Stomach (tissue), 9 donors: ENCODE data around the gene MOB2. TPM values are rescaled to one million over a fixed set of nuclear protein-coding genes. Genes with fewer than 3 reads are reported as not detected.

ENCODE experiments used
- DNase-seq, 2 donors: peaks; one replicate each; pipeline versions ENCODE4 v3.0.0 to v3.0.0-alpha.2; 2013 to 2019
- H3K27ac ChIP-seq, 5 donors: fragments of 200-600 bp in 4 of 5; sonication (generic) in 4 of 5; one replicate each; pipeline ENCODE4 v1.5.1; 2013 to 2019; ENCODE audit warnings: mild to moderate bottlenecking in 1 of 5, moderate library complexity in 1 of 5
- H3K27me3 ChIP-seq, 3 donors: fragments of 200-600 bp; sonication (generic); one replicate each; pipeline ENCODE4 v1.5.1; 2017 to 2019; ENCODE audit warnings: mixed run types in 1 of 3
- H3K36me3 ChIP-seq, 4 donors: fragments of 200-600 bp; sonication (generic); 1 replicate in 3 of 4; 2 replicates in 1 of 4; pipeline ENCODE4 v1.5.1; 2016 to 2019
- H3K4me1 ChIP-seq, 4 donors: fragments of 200-600 bp; sonication (generic); one replicate each; pipeline ENCODE4 v1.5.1; 2016 to 2019
- H3K4me3 ChIP-seq, 4 donors: fragments of 200-600 bp; sonication (generic) in 3 of 4; one replicate each; pipeline ENCODE4 v1.5.1; 2016 to 2019; ENCODE audit warnings: mild to moderate bottlenecking in 1 of 4
- H3K9me3 ChIP-seq, 4 donors: fragments of 200-600 bp; sonication (generic); one replicate each; pipeline ENCODE4 v1.5.1; 2016 to 2019
- CTCF ChIP-seq, 7 experiments: fragments of 450-650 bp in 4 of 7; fragments of 200-600 bp in 3 of 7; sonication (generic) in 3 of 7; IDR thresholded peaks; one replicate each; pipeline ENCODE4 v1.5.1; 2016 to 2019; ENCODE audit warnings: antibody characterized with exemption in 7 of 7, control low read depth in 2 of 7, mild to moderate bottlenecking in 1 of 7
- EP300 ChIP-seq: sonication (generic); formaldehyde crosslinking; IDR thresholded peaks from one replicate; pipeline ENCODE4 v1.6.1; 2017; ENCODE audit warnings: antibody characterized with exemption
- POLR2A ChIP-seq, 4 donors: fragments of 450-650 bp; IDR thresholded peaks; one replicate each; pipeline ENCODE4 v1.6.1; 2016; ENCODE audit warnings: antibody characterized with exemption in 4 of 4, control low read depth in 2 of 4, mild to moderate bottlenecking in 1 of 4, moderate library complexity in 1 of 4
- POLR2AphosphoS5 ChIP-seq, 3 donors: sonication (generic); formaldehyde crosslinking; IDR thresholded peaks; one replicate each; pipeline ENCODE4 v1.6.1; 2016; ENCODE audit warnings: antibody characterized with exemption in 3 of 3
- whole genome bisulfite sequencing, 5 donors: extraction: QIAGEN DNeasy Blood & Tissue Kit in 3 of 5; methylation state at CpG; one replicate each; pipeline versions ENCODE4 v1.1.5 to v1.1.7; 2013 to 2018; 5-methylcytosine and 5-hydroxymethylcytosine counted together
- intact Hi-C: fragments of 100-400 bp; cut with DNase I; formaldehyde crosslinking; loops from one replicate; pipeline ENCODE4 v1.15.1; 2023; ENCODE audit warnings: low total_unique reads
- polyA plus RNA-seq, 3 donors: library from polyadenylated mRNA; stranded (reverse); fragments of 200-250 nt; gene quantifications; one replicate each; pipeline ENCODE4 v1.2.3, GENCODE V29; 2013
- total RNA-seq, 5 donors: library from RNA; depleted of rRNA; stranded (reverse); fragments of >200 nt; gene quantifications; one replicate each; pipeline versions ENCODE4 v1.1.0 to v1.2.3, GENCODE V29; 2014 to 2016
- donor health status: healthy with polysubstance abuse.
- donor health status: Bipolar disorder and iron deficiency.
- donor health status: healthy.

MOB2 gene
- total and polyA plus RNA-seq, 8 donors, result 11.3 to 46.3 (median 27.3) TPM

- H3K4me1 ChIP-seq, result peaks cover 0 to 3% (median under 1%) of the 10 kb centered on the region in 4 donors
- TF ChIP-seq POLR2A (IDR thresholded peaks at IDR 0.05), result no peak
- intact Hi-C loops, result no loop called here
- no peak for DNase-seq
- H3K27ac ChIP-seq, result no peak overlapping the region
- H3K9me3 ChIP-seq, result no peaks in the 10 kb centered on the region
- no peaks in the 10 kb centered on the region for H3K27me3 ChIP-seq
- no peak overlapping the region for H3K4me3 ChIP-seq
- WGBS, 5 donors, result 86 to 96% (median 95%) methylated on average over 9 to 12 of the region's 12 CpGs
- H3K36me3 ChIP-seq, result peaks cover 38 to 100% (median 100%) of the 10 kb centered on the region in 4 donors
Measured at GRCh38 chr11:1473011-1473628, 13.5 kb downstream of the MOB2 start.

GRCh38 chr11:1472180-1473005 is 14.2 kb downstream of the MOB2 start:
- no peak for DNase-seq
- TF ChIP-seq EP300, result no peak
- no peak for TF ChIP-seq POLR2A (IDR thresholded peaks at IDR 0.05)
- no peak for TF ChIP-seq CTCF (IDR thresholded peaks at IDR 0.05)
- TF ChIP-seq POLR2AphosphoS5 (IDR thresholded peaks at IDR 0.05), result no peak
- intact Hi-C loops, result no loop called here
- no peaks in the 10 kb centered on the region for H3K27me3 ChIP-seq
- no peak overlapping the region for H3K4me3 ChIP-seq
- 78 to 95% (median 92%) methylated on average over 4 to 21 of the region's 21 CpGs for WGBS, 5 donors
- peaks cover 0 to 6% (median 0%) of the 10 kb centered on the region in 4 donors for H3K4me1 ChIP-seq
- H3K9me3 ChIP-seq, result no peaks in the 10 kb centered on the region
- H3K36me3 ChIP-seq, result peaks cover 36 to 100% (median 95%) of the 10 kb centered on the region in 4 donors
- no peak overlapping the region for H3K27ac ChIP-seq

- Histone ChIP-seq H3K36me3 (peaks cover 30 to 100% (median 92%) of the 10 kb centered on the region in 4 donors), H3K27ac (no peak overlapping the region), H3K4me1 (peaks cover 0 to 6% (median 0%) of the 10 kb centered on the region in 4 donors), H3K27me3 (no peaks in the 10 kb centered on the region), H3K9me3 (no peaks in the 10 kb centered on the region), H3K4me3 (no peak overlapping the region)
- no peak for TF ChIP-seq POLR2A (IDR thresholded peaks at IDR 0.05)
- no peak for TF ChIP-seq EP300
- no peak for TF ChIP-seq CTCF (IDR thresholded peaks at IDR 0.05)
- TF ChIP-seq POLR2AphosphoS5 (IDR thresholded peaks at IDR 0.05), result no peak
- intact Hi-C loops, result no loop called here
- DNase-seq, result no peak
- WGBS, 5 donors, result 66 to 79% (median 71%) methylated on average over 6 to 9 of the region's 9 CpGs
Measured at GRCh38 chr11:1471736-1472135, 14.8 kb downstream of the MOB2 start.

- no peak for DNase-seq
- H3K4me1 ChIP-seq, result peaks cover 0 to 6% (median 0%) of the 10 kb centered on the region in 4 donors
- intact Hi-C loops, result no loop called here
- no peaks in the 10 kb centered on the region for H3K9me3 ChIP-seq
- no peak overlapping the region for H3K4me3 ChIP-seq
- H3K27ac ChIP-seq, result no peak overlapping the region
- H3K27me3 ChIP-seq, result no peaks in the 10 kb centered on the region
- H3K36me3 ChIP-seq, result peaks cover 28 to 95% (median 87%) of the 10 kb centered on the region in 4 donors
- TF ChIP-seq POLR2A (IDR thresholded peaks at IDR 0.05), result no peak
- TF ChIP-seq EP300, result no peak
- no peak for TF ChIP-seq POLR2AphosphoS5 (IDR thresholded peaks at IDR 0.05)
- TF ChIP-seq CTCF (IDR thresholded peaks at IDR 0.05), result no peak
- WGBS, 5 donors, result 95 to 97% (median 96%) methylated on average over 21 to 40 of the region's 40 CpGs
Measured at GRCh38 chr11:1470681-1471611, 15.6 kb downstream of the MOB2 start.
